ENCODE results near the gene PSAP.

The PSAP gene

GRCh38 chr10:71824333-71824732 is 26.7 kb downstream of the PSAP start:
- DNase-seq, result no peak

- DNase-seq, result no peak
These were observed 27.7 kb downstream of the PSAP start for GRCh38 chr10:71823356-71823755.

GRCh38 chr10:71821909-71822763 is 28.9 kb downstream of the PSAP start:
- DNase-seq, result no peak

DNA sequence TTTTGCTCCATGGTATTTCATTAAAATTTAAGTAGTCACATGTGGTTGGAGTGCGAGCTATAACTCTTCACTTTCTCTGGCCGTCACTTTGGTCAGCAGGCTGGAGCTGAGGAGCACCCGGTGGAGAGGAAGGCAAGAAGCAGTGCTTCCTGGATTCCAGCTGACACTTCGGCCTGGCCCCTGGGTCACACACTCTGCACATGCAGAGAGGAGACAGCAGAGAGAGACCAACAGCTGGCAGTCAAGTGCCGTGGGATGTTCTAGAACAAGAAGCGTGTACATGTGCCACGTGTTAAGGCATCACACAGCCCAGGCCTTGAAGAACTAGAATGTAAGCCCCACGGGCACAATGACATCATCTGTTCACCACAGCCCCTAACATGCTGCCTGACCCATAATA is 30.1 kb downstream of the PSAP start:
- DNase-seq, result no peak

DNA sequence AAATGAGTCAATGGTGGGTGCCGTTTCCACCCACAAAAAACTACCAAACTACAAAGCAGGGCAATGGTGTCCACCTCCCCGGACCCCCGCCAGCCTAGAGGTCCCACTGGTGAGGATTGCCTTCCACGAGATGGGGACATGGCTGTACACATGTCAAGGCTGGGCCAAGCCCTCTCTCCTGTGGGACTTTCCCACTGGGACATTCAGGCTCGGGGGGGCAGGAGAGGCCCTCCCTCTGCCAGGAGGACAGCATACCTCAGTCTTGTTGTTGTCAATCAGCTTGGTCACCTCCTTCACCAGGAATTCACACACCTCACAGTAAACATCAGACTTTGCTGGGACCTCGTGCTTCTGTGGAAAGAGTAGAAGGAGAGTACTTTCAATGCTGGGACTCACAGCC is 31.1 kb downstream of the PSAP start:
- DNase-seq, result no peak

- DNase-seq, result no peak
These were observed 31.6 kb downstream of the PSAP start for GRCh38 chr10:71819441-71819861.

GRCh38 chr10:71818674-71819260 is 32.3 kb downstream of the PSAP start:
- no peak for DNase-seq

- no peak for DNase-seq
These were observed 33.0 kb downstream of the PSAP start for GRCh38 chr10:71817831-71818655.

- DNase-seq, result no peak
These were observed 34.0 kb downstream of the PSAP start for GRCh38 chr10:71816936-71817618.

- DNase-seq, result no peak
These were observed 34.6 kb downstream of the PSAP start for GRCh38 chr10:71816421-71816851.

- DNase-seq, result no peak
These were observed 35.4 kb downstream of the PSAP start for GRCh38 chr10:71815515-71816130.

DNA sequence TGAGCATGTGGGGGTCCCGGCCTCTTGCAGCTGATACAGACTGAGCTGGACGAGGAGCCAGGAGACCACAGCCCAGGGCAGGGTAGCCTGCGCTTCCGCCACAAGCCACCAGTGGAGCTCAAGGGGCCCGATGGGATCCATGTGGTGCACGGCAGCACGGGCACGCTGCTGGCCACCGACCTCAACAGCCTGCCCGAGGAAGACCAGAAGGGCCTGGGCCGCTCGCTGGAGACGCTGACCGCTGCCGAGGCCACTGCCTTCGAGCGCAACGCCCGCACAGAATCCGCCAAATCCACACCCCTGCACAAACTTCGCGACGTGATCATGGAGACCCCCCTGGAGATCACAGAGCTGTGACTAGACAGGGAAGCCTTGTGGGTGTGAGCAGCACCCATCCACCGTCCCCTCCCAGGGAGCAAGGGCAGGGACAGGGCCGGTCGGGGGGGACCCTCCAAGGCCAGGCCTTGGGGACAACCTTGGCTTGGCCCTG is 36.1 kb downstream of the PSAP start:
- no peak for DNase-seq

GRCh38 chr10:71812913-71813590 is 38.0 kb downstream of the PSAP start:
- DNase-seq, result no peak

- DNase-seq, result peak; percentile 69
These were observed 38.8 kb downstream of the PSAP start for GRCh38 chr10:71812016-71812912.

GRCh38 chr10:71811351-71811750 is 39.7 kb downstream of the PSAP start:
- no peak for DNase-seq

- DNase-seq, result no peak
These were observed 40.9 kb downstream of the PSAP start for GRCh38 chr10:71810048-71810750.

DNA sequence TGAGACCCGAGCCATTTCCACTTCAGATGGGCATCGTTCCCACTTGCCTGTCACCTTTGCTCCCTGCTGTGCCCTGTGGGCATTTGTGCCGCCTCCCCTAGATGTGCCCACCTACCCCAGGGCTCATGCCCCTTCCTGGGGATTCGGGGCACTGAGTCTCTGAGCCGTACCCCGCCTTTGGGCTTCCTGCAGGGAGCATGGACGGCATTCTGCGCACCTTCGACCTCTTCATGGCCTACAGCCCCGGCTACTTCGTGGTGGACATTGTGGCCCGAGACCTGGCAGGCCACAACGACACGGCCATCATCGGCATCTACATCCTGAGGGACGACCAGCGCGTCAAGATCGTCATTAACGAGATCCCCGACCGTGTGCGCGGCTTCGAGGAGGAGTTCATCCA is 41.4 kb downstream of the PSAP start:
- DNase-seq, result no peak

DNA sequence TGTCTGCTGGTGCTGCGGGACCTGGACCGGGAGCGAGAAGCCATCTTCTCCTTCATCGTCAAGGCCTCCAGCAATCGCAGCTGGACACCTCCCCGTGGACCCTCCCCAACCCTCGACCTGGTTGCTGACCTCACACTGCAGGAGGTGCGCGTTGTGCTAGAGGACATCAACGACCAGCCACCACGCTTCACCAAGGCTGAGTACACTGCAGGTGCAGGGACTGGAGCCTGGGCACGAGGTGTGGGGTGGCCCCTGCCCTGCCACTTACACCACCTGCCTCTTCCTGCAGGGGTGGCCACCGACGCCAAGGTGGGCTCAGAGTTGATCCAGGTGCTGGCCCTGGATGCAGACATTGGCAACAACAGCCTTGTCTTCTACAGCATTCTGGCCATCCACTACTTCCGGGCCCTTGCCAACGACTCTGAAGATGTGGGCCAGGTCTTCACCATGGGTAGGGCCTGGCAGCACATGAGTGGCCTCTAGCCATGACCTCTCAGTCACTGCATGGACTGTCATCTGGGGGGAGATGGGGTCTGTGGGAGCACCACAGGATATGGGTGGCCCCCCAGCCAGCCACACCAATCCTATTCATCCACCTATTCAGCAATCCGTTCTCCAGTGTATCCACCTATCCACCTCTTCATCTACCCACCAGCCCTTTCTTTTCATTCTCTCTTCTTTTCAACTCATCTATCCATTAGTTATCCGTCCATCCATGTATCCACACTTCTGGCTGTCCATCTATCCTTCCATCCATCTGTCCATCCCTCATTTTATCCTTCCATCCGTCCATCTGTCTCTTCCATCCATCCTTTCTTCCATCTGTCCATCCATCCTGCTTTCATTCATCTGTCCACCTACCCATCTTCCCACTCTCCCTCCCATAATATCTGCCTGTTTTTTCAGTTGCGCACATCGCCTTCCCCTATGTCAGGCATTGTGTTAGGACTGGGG is 43.2 kb downstream of the PSAP start:
- no peak for DNase-seq
